GM18508 (cell line): ENCODE data around the gene NMT1.
"Not testable (repeated sequence)": the region's sequence is repeated elsewhere in the genome, so short reads cannot be mapped to it uniquely, and the experiment has no call there.

Experiments used
- ATAC-seq: cut with Tn5 transposase; IDR thresholded peaks from one replicate; pipeline ENCODE4 v1.9.1; 2021; ENCODE audit warnings: moderate number of reproducible peaks; ENCODE audit not compliant: insufficient read depth, unreplicated experiment

The NMT1 gene

GRCh38 chr17:45116434-45117016 is 55.4 kb downstream of the NMT1 start:
- ATAC-seq, result no peak

- ATAC-seq, result no peak
Measured at GRCh38 chr17:45117334-45117733, 56.2 kb downstream of the NMT1 start.

GRCh38 chr17:45117848-45118646 is 56.9 kb downstream of the NMT1 start:
- ATAC-seq, result no peak

- ATAC-seq, result no peak
Measured at GRCh38 chr17:45118691-45119090, 57.6 kb downstream of the NMT1 start.

GRCh38 chr17:45119964-45120363 is 58.8 kb downstream of the NMT1 start:
- ATAC-seq, result no peak

GRCh38 chr17:45120558-45120957 is 59.4 kb downstream of the NMT1 start:
- no peak for ATAC-seq

- no peak for ATAC-seq
Measured at GRCh38 chr17:45121055-45121454, 59.9 kb downstream of the NMT1 start.

- ATAC-seq, result no peak
Measured at GRCh38 chr17:45123076-45123770, 62.1 kb downstream of the NMT1 start.

GRCh38 chr17:45123930-45124796 is 63.0 kb downstream of the NMT1 start:
- ATAC-seq, result no peak

- ATAC-seq, result not testable (repeated sequence)
Measured at GRCh38 chr17:45124797-45125122, 63.6 kb downstream of the NMT1 start.

- ATAC-seq, result no peak
Measured at GRCh38 chr17:45125509-45125908, 64.4 kb downstream of the NMT1 start.

GRCh38 chr17:45127207-45127547 is 66.1 kb downstream of the NMT1 start:
- ATAC-seq, result no peak

- no peak for ATAC-seq
Measured at GRCh38 chr17:45127548-45128300, 66.6 kb downstream of the NMT1 start.

- no peak for ATAC-seq
Measured at GRCh38 chr17:45128331-45128730, 67.2 kb downstream of the NMT1 start.

- no peak for ATAC-seq
Measured at GRCh38 chr17:45128989-45129388, 67.9 kb downstream of the NMT1 start.

- no peak for ATAC-seq
Measured at GRCh38 chr17:45129426-45129939, 68.4 kb downstream of the NMT1 start.

- no peak for ATAC-seq
Measured at GRCh38 chr17:45129940-45130680, 69.0 kb downstream of the NMT1 start.

GRCh38 chr17:45130681-45131615 is 69.8 kb downstream of the NMT1 start:
- no peak for ATAC-seq
